ENCODE data around the gene PRSS36. TPM values are rescaled to one million over a fixed set of nuclear protein-coding genes. Genes with fewer than 3 reads are reported as not detected.

The PRSS36 gene
- total RNA-seq, 1 donor from 2014 or later = 1.4 TPM

GRCh38 chr16:31190061-31190460, 40.2 kb upstream of the PRSS36 start:
- intact Hi-C loops (cut with DNase I) = no loop called here

GRCh38 chr16:31189412-31189778, 39.5 kb upstream of the PRSS36 start:
- no peaks in the 10 kb centered on the region for H3K4me1 ChIP-seq
- peaks cover 95 to 99% of the 10 kb centered on the region in 2 donors for H3K36me3 ChIP-seq
- DNase-seq (ENCODE audit: low spot score in 2 of 2) = no peak
- no peak overlapping the region for H3K27ac ChIP-seq
- H3K9me3 ChIP-seq = no peaks in the 10 kb centered on the region
- intact Hi-C loops (cut with DNase I) = no loop called here
- no peaks in the 10 kb centered on the region for H3K27me3 ChIP-seq
- H3K4me3 ChIP-seq = no peak overlapping the region
- TF ChIP-seq, protein P1, sequence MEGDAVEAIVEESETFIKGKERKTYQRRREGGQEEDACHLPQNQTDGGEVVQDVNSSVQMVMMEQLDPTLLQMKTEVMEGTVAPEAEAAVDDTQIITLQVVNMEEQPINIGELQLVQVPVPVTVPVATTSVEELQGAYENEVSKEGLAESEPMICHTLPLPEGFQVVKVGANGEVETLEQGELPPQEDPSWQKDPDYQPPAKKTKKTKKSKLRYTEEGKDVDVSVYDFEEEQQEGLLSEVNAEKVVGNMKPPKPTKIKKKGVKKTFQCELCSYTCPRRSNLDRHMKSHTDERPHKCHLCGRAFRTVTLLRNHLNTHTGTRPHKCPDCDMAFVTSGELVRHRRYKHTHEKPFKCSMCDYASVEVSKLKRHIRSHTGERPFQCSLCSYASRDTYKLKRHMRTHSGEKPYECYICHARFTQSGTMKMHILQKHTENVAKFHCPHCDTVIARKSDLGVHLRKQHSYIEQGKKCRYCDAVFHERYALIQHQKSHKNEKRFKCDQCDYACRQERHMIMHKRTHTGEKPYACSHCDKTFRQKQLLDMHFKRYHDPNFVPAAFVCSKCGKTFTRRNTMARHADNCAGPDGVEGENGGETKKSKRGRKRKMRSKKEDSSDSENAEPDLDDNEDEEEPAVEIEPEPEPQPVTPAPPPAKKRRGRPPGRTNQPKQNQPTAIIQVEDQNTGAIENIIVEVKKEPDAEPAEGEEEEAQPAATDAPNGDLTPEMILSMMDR (IDR thresholded peaks at IDR 0.05) = no peak

More at GRCh38 chr16:31190061-31190460, 40.2 kb upstream of the PRSS36 start:
- peaks cover 91 to 97% of the 10 kb centered on the region in 2 donors for H3K36me3 ChIP-seq
- no peaks in the 10 kb centered on the region for H3K27me3 ChIP-seq
- no peak for DNase-seq (ENCODE audit: low spot score in 2 of 2)
- no peak overlapping the region for H3K4me3 ChIP-seq
- H3K9me3 ChIP-seq = no peaks in the 10 kb centered on the region
- H3K4me1 ChIP-seq = no peaks in the 10 kb centered on the region
- no peak overlapping the region for H3K27ac ChIP-seq
- TF ChIP-seq, protein P1 (IDR thresholded peaks at IDR 0.05) = no peak

GRCh38 chr16:31188450-31189411, 38.9 kb upstream of the PRSS36 start:
- Histone ChIP-seq H3K9me3 (no peaks in the 10 kb centered on the region), H3K4me1 (peaks cover 0 to 3% of the 10 kb centered on the region in 2 donors), H3K36me3 (peaks cover 99% of the 10 kb centered on the region in 2 donors), H3K27me3 (no peaks in the 10 kb centered on the region), H3K4me3 (no peak overlapping the region), H3K27ac (no peak overlapping the region)
- intact Hi-C loops (cut with DNase I) = no loop called here
- TF ChIP-seq, protein P1 (IDR thresholded peaks at IDR 0.05) = no peak
- DNase-seq (ENCODE audit: low spot score in 2 of 2) = no peak

- intact Hi-C loops (cut with DNase I) = no loop called here
- H3K4me3 ChIP-seq = no peak overlapping the region
- TF ChIP-seq, protein P1 (IDR thresholded peaks at IDR 0.05) = no peak
- no peak overlapping the region for H3K27ac ChIP-seq
- peaks cover 99 to 100% of the 10 kb centered on the region in 2 donors for H3K36me3 ChIP-seq
- H3K27me3 ChIP-seq = no peaks in the 10 kb centered on the region
- DNase-seq (ENCODE audit: low spot score in 2 of 2) = no peak
- H3K4me1 ChIP-seq = peaks cover 0 to 12% of the 10 kb centered on the region in 2 donors
- no peaks in the 10 kb centered on the region for H3K9me3 ChIP-seq
Measured at GRCh38 chr16:31187808-31188189, 37.9 kb upstream of the PRSS36 start.

GRCh38 chr16:31186930-31187807, 37.3 kb upstream of the PRSS36 start:
- Histone ChIP-seq H3K4me1 (peaks cover 4 to 18% of the 10 kb centered on the region in 2 donors), H3K27ac (no peak overlapping the region), H3K9me3 (no peaks in the 10 kb centered on the region), H3K4me3 (no peak overlapping the region), H3K27me3 (no peaks in the 10 kb centered on the region), H3K36me3 (peaks cover 97 to 100% of the 10 kb centered on the region in 2 donors)
- DNase-seq (ENCODE audit: low spot score in 2 of 2) = no peak
- intact Hi-C loops (cut with DNase I) = no loop called here
- TF ChIP-seq, protein P1 (IDR thresholded peaks at IDR 0.05) = no peak

All from ascending aorta (tissue), 2 donors.